Frontal cortex (tissue), 4 donors: ENCODE measurements around the gene ZNF490. TPM values are rescaled to one million over a fixed set of nuclear protein-coding genes. Genes with fewer than 3 reads are reported as not detected.
"Not testable (repeated sequence)": the region's sequence is repeated elsewhere in the genome, so short reads cannot be mapped to it uniquely, and the experiment has no call there.

ENCODE experiments used
- DNase-seq, 2 donors: peaks; one replicate each; pipeline ENCODE4 v3.0.0; 2012; ENCODE audit warnings: low spot score in 2 of 2
- FAIRE-seq: peaks from 2 replicates; lab custom pipeline; 2012; peaks lifted over from hg19 to GRCh38; lab: Jason Lieb, UNC
- total RNA-seq: library from RNA; depleted of rRNA; stranded (reverse); fragments of >200 nt; gene quantifications from one replicate; pipeline ENCODE4 v1.2.3, GENCODE V29; 2014
- donor health status: control.
- donor health status: control.
- donor health status: control.

ZNF490 gene
- 9.4 TPM for total RNA-seq

DNA sequence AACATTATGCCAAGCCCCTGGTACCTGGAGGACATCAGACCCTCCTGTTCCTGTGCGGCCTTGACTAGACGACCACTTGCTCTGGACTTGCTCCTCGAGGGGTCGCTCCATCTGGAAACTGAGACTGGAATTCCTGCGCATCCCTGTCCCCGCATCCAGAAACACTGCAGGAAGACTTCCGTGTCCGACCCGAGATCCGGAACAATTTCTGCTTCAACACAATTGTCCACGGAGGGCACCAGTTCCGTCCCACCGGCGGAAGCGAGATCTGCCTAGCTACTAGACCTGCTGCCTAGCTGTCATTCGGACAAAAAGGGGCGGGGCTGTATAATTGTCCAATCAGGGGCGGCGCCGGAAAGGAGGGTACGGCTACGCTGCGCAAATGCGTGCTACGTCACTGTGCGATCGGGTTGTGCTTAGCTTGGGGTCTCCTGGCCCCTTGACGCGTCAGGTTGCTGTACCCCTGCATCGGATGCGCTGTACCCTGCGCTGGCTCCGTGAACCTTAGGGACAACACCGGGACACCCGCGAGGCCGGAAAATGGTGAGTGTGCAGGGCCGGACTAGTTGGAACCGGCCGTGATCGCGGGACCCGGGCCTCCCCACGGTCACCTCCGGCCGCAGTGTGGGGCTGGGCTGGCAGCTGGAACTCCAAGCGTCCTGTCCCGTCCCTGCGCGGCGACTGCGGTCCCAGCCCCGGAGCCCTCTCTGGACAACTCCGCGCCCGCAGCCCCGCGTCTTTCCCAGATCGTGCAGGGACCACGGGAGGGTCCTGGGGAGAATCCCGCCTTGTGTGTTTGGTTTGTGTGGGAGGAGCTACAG lies at the start of gene ZNF490, which contains the start of gene ZNF791:
TSS of gene ZNF490 (minus strand) at position 274 of the 821 bp plus-strand sequence. CDS start at position 141, 133 bp downstream.
TSS of gene ZNF791 (plus strand) at position 381 of the 821 bp plus-strand sequence. CDS start at position 541, 160 bp downstream.
- FAIRE-seq (no peak), DNase-seq (peak; percentile 96 to 97)

DNA sequence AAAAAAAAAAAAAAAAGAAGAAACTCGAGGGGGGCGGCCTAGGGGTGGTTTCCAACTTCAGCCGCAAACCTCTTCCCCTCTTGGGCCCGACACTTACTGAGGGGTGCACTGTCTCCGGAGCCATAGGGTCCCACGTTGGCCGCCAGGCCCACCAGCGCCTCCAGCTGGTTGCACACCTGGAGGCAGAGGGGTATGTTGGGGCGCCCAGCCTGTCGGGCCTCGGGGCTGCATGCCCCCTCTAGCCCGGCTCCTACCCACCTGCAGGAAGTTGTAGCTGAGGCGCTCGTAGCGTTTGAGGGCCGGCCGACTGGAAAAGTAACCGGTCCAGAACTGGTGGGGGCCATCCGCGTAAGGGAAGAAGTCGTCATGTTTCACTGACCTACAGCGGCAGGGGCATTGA lies 47.4 kb upstream of the ZNF490 start:
- no peak for FAIRE-seq
- no peak for DNase-seq

DNA sequence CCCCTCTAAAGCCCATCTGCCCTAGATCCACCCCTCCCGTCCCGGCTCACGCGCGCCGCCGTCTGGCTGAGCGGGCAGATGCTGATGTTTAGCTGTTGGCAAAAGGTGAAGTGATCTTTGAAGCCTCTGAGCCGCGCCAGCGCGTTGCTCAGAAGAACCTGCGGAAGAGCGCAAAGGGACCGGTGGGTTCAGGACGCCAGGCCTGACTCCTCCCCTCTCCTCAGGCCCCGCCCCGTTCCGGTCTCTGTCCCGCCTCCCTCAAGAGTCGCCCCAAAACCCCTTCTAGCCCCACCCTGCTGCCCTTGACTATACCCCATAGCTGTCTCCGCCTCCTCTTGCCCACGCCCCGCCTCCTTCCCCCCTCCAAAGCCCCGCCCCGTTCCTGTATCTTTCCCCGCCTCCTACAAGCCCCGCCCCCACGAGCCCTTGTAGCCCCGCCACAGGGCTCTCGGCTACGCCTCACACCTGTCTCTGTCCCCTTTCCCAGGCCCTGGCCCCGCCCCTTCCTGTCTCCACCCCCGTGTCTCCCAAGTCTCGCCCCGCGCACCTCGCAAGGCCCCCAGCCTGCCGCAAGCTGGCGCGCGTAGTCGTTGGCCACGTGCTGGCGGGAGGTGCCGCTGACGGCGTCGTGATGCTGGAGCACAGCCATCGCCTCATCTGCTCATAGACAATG lies 46.4 kb upstream of the ZNF490 start:
- DNase-seq (no peak), FAIRE-seq (no peak)

- FAIRE-seq: no peak
- DNase-seq: no peak
Measured at GRCh38 chr19:12655546-12655945, 44.9 kb upstream of the ZNF490 start.

- DNase-seq: no peak
- no peak for FAIRE-seq
Measured at GRCh38 chr19:12652219-12652618, 41.6 kb upstream of the ZNF490 start.

- no peak for FAIRE-seq
- no peak for DNase-seq
Measured at GRCh38 chr19:12649941-12650340, 39.3 kb upstream of the ZNF490 start.

DNA sequence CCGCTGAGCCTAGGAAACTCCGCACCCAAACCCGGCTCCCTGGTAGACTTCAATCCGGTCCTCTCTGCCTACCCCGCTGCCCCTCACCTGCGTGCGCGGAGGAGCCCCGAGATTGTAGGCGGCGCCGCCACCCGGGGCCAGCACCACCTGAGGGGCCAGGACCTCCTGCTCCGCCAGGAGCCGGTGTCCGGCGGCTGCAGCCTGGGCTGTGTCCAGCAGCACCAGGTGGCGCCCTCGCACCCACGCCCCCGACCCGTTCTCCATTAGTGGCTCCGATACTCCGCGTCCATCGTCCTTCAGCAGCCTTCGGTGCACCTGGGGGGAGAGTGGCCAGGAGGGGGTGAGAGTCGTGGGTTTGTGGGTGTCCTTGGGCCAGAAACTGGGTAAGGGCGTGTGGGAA lies 37.5 kb upstream of the ZNF490 start:
- DNase-seq: peak; percentile 28 to 52
- no peak for FAIRE-seq

DNA sequence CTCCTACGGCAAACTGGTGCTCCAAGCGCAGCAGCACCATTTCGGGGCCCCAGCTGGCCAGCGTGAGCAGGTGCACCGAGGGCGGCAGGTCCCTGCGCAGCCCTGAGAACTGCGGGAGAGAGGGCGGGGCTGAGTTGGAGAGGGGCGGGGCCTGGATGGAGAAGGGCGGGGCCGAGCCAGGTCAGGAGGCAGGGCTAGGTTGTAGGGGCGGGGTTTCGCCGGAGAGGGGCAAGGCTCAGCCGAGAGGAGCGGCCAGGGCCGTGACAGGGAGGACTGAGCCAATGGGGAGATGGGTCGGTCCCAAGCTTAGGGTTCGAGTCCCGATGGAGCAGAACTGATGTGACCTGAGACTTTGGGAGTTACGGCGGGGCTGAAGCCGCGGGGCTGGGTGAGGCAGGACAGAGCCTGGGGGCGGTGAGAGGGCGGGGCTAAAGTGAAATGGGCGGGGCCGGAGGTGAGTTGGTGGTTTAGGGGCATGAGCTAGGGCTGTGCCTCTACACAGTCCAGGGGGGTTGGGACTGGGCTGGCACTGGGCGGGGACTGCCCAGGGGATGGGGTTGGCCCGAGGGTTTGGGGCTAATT lies 37.0 kb upstream of the ZNF490 start:
- peak; percentile 26 to 69 for DNase-seq
- no peak for FAIRE-seq

DNA sequence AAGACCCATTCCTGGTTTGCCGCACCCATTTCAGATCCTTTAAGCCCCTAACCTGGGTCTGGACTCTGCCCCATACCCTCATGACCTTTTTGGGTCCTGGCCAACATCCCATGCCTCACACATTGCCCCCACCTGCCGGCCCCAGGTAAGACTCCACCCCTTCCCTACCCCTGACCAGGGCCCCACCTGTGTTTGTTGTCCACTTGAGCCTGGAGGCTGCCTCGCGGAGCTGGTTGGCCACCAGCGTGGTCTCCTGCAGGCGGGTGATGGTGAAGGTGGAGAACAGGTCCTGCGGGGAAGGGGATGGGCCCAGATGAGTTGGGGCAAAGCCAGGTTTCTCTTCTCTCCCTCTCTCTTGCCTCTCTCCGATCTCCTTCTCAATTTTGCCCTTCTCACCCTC lies 36.4 kb upstream of the ZNF490 start:
- peak in 1 of 2 donors; percentile 12 for DNase-seq
- no peak for FAIRE-seq

- DNase-seq (peak; percentile 11 to 16), FAIRE-seq (no peak)
Measured at GRCh38 chr19:12646551-12646950, 35.9 kb upstream of the ZNF490 start.

GRCh38 chr19:12643716-12644115 lies 33.1 kb upstream of the ZNF490 start:
- FAIRE-seq, DNase-seq: not testable (repeated sequence)

DNA sequence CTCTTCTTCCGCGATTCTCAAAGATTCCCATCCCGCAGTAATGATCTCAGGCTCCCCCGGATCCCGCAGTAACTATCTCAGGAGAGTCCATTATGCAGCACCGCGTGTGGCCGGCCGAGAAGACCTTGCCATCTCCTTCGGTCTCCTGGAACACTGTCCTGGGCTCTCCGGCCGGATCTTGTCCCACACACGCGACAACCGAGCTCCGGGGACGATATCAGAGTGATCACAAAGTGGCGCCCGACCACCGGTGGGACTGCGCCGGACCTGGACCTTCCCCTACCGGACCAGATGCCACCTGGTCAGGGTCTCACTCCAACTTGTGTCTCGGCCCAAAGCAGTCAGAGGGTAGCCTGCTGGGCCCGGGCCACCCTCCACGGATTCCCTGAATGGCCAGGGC lies 31.9 kb upstream of the ZNF490 start:
- DNase-seq (no peak), FAIRE-seq (no peak)

DNA sequence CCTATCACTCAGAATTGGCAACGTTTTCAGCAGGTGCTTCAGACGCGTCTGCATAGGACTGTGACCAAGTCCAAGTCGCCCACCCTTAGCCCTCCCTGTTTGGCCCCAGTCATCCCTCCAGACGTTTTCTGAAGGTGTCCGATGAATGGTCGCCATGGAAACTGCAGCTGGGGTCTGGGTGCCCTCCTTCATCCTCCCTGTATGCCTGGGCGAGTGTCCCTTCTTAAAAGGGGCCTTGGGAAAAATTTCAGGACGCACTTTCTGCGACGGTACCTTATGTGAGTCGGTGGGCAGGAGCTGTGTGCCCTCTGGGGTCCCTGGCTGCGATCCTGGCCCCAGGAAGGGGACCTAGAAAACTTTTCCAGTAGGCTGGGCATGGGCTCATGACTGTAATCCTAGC lies 30.8 kb upstream of the ZNF490 start:
- FAIRE-seq: no peak
- DNase-seq: no peak

- DNase-seq: peak; percentile 71 to 93
- FAIRE-seq: no peak
Measured at GRCh38 chr19:12639901-12640613, 29.4 kb upstream of the ZNF490 start.

GRCh38 chr19:12638611-12639182 lies 28.1 kb upstream of the ZNF490 start:
- DNase-seq (no peak), FAIRE-seq (no peak)

GRCh38 chr19:12636631-12637030 lies 26.0 kb upstream of the ZNF490 start:
- FAIRE-seq: no peak

GRCh38 chr19:12629215-12629614 lies 18.6 kb upstream of the ZNF490 start:
- DNase-seq: no peak
- FAIRE-seq: no peak

More at GRCh38 chr19:12636631-12637030, 26.0 kb upstream of the ZNF490 start:
- no peak for DNase-seq

GRCh38 chr19:12628040-12629022 lies 17.7 kb upstream of the ZNF490 start:
- DNase-seq (no peak), FAIRE-seq (no peak)

DNA sequence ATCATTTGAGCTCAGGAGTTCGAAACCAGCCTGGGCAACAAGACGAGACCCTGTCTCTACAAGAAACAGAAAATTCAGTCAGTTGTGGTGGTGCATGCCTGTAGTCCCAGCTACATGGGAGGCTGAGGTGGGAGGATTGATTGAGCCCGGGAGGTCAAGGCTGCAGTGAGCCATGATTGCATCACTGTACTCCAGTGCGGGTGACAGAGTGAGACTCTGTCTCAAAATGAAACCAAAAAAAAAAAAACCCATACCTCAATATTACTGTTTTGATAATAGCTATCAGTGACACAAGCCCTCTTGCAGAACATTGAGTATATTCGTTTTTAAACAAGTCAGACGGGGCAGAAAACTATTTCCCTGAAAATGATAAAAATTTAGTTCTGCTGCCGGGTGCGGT lies 16.3 kb upstream of the ZNF490 start:
- FAIRE-seq: no peak
- DNase-seq: no peak
